SK-N-MC (cell line): ENCODE measurements around the gene MFAP2.

Experiments used
- EZH2 ChIP-seq: fragments of 200-600 bp; sonication (generic); IDR thresholded peaks from one replicate; pipeline ENCODE4 v1.6.1; 2017; ENCODE audit warnings: antibody characterized with exemption
- POLR2AphosphoS5 ChIP-seq: IDR thresholded peaks from 2 replicates; pipeline ENCODE4 v1.6.1; 2012; ENCODE audit warnings: mild to moderate bottlenecking, low read depth, low read length, borderline replicate concordance

GRCh38 chr1:17001760-17002523 is 21.5 kb upstream of the MFAP2 start:
- no peak for TF ChIP-seq POLR2AphosphoS5
- no peak for TF ChIP-seq EZH2
